Suppressor macrophage treated with lipopolysaccharide for 4 hours (primary cell): Measurements from ENCODE around the gene TTLL13.

Experiments
- DNase-seq: peaks from one replicate; pipeline ENCODE4 v3.0.0-alpha.2; 2020

The TTLL13 gene

DNA sequence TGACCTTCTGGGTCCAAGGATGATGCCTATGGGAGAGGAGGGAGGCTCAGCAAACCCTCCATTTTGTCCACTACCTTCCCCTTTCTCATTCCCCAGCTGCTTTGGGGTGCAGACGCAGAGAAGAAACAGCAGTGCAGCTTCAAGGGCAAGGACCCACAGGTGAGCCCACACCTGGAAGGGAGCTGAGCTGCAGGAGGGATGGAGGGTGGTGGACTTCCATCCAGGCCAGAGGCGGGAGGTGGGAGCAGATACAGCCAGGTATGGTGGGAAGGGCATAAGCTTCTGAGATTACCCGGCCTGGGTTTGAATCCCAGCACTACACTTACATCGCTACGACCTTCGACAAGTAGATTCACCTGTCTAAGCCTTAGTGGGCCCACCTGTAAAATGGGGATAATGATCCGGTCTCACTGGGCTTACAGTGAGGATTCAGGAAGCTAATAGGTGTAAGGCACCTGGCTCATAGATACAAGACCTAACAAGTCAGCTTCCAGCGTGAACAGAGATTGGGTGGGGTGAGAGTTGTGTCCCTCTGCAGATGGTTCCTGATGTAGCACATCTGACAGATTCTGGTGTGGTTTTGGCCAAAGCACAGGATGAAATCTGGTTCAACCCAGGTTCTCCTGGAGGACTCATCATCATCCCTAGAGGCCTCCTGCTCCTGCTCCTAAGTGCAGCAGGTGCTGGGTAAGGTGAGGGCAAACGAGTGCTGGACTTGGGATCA is 31.5 kb upstream of the TTLL13 start:
- no peak for DNase-seq

- peak; percentile 65 for DNase-seq
Measured at GRCh38 chr15:90219421-90220141, 29.8 kb upstream of the TTLL13 start.

- peak; percentile 80 for DNase-seq
Measured at GRCh38 chr15:90221246-90221900, 28.0 kb upstream of the TTLL13 start.

DNA sequence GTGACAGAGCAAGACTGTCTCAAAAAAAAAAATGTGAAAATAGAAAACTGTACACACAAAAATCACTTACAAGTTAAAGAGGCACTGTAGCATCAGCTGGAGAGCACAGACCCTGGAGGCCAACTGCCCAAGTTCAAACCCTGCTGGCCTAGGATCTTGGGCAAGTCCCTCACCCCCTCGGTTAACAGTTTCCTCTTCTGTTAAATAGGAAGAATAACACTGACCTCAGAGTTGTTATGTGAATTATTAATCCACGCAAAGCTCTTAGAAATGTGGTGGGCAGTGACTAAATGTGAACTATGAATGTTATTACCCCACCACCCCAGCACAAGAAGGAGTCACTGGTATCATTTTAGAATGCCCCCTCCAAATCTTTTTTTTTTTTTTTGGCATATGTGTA is 26.8 kb upstream of the TTLL13 start:
- no peak for DNase-seq

DNA sequence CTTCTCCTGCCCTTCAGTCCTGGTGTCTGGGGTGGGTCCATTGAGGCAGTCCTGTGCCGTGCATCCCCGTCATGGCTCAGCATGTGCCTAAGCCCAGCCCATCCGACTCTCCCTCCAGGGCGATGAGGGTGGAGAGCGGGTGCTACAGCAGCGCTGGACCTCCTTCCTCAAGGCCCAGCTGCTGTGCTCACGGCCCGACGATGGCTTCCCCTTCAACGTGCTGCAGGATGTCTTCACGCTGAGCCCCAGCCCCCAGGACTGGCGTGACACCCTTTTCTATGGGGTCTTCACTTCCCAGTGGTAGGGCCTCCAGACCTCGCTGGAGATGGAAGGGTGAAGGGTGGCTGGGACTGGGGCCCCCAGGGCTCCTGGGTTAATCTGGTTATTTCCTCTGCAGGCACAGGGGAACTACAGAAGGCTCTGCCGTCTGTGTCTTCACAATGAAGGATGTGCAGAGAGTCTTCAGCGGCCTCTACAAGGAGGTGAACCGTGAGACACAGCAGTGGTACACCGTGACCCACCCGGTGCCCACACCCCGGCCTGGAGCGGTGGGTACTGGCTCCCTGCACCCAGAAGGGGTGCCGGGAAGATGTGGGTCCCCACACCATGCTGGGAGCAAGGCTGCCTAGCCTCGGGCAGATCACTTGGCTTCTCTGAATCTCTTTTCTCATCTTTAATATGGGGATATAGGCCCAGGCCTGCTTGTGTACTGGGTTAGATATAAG is 25.8 kb upstream of the TTLL13 start:
- DNase-seq, result no peak

GRCh38 chr15:90225047-90225446 is 24.3 kb upstream of the TTLL13 start:
- DNase-seq, result no peak

DNA sequence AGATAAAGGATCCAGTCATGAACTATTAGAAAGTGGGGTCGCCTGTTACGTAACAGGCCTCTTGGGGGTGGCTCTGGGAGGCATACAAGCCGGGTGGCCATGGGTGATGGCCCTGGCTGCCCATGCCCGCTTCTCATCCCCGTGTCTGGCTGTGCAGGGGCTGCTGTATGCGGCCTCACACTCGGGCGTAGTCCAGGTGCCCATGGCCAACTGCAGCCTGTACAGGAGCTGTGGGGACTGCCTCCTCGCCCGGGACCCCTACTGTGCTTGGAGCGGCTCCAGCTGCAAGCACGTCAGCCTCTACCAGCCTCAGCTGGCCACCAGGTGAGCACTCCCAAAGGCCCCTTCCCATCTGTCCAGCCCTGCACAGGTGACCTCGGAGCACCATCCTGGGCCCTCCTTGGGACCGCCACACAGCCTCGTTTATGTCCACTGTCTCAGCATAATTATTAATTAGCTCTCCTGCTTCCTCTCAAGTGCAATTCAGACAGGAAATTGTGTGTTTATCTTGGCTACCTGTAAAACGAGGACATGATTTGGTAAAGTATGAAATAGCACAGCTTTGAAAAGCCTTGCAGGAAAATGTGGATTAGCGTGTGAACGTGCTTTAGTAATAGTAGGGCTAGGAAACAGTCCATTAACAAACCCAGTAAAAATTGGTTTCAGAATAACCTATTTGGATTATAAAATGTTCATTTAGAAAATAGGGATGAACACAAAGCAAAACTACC is 23.7 kb upstream of the TTLL13 start:
- DNase-seq, result no peak

- no peak for DNase-seq
Measured at GRCh38 chr15:90227336-90227735, 22.0 kb upstream of the TTLL13 start.

DNA sequence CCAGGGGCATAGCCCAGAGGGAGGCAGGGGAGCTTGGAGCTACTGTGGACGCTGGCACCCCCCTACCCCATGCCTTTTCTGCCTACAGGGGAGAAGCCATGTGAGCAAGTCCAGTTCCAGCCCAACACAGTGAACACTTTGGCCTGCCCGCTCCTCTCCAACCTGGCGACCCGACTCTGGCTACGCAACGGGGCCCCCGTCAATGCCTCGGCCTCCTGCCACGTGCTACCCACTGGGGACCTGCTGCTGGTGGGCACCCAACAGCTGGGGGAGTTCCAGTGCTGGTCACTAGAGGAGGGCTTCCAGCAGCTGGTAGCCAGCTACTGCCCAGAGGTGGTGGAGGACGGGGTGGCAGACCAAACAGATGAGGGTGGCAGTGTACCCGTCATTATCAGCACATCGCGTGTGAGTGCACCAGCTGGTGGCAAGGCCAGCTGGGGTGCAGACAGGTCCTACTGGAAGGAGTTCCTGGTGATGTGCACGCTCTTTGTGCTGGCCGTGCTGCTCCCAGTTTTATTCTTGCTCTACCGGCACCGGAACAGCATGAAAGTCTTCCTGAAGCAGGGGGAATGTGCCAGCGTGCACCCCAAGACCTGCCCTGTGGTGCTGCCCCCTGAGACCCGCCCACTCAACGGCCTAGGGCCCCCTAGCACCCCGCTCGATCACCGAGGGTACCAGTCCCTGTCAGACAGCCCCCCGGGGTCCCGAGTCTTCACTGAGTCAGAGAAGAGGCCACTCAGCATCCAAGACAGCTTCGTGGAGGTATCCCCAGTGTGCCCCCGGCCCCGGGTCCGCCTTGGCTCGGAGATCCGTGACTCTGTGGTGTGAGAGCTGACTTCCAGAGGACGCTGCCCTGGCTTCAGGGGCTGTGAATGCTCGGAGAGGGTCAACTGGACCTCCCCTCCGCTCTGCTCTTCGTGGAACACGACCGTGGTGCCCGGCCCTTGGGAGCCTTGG is 21.3 kb upstream of the TTLL13 start:
- DNase-seq, result no peak

DNA sequence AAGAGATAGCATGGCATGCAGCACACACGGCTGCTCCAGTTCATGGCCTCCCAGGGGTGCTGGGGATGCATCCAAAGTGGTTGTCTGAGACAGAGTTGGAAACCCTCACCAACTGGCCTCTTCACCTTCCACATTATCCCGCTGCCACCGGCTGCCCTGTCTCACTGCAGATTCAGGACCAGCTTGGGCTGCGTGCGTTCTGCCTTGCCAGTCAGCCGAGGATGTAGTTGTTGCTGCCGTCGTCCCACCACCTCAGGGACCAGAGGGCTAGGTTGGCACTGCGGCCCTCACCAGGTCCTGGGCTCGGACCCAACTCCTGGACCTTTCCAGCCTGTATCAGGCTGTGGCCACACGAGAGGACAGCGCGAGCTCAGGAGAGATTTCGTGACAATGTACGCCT is 20.4 kb upstream of the TTLL13 start:
- no peak for DNase-seq

DNA sequence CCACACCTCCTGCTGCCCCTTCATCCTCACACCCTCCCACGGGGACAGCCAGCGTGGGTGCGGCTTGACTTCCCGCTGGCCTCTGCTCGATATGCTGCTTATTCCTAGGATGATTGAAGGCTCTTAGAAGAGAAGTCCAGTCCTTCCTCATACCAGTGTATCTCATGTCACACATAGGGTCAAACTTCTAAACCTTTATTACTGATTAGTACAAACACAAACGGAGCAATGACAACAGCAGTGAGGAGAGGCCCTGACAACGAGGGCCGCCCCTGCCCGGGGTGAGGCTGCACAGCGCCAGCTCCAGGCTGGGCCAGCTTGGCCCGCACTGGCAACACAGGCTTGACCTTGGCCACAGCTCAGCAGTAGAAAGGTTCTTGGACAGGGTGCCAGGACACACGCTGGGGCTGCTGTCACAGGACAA is 19.3 kb upstream of the TTLL13 start:
- DNase-seq, result no peak

DNA sequence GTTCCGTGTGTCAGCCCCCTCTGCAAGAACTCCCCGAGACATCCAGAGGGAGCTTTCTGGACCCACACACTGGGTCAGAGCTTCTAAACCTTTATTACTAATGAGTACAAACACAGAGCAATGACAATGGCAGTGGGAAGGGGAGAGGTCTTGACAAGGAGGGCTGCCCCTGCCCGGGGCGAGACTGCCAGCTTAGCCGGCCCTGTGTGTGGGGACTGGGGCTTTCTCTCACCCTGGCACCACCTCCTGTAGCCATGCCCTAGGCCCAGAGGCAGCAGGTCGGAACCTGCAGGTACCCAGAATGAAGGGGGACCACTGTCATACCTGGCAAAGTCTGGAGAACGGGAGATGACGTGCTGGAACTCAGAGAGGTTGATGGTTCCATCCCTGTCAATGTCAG is 18.7 kb upstream of the TTLL13 start:
- no peak for DNase-seq

- DNase-seq, result peak; percentile 82
Measured at GRCh38 chr15:90231028-90232017, 18.0 kb upstream of the TTLL13 start.

DNA sequence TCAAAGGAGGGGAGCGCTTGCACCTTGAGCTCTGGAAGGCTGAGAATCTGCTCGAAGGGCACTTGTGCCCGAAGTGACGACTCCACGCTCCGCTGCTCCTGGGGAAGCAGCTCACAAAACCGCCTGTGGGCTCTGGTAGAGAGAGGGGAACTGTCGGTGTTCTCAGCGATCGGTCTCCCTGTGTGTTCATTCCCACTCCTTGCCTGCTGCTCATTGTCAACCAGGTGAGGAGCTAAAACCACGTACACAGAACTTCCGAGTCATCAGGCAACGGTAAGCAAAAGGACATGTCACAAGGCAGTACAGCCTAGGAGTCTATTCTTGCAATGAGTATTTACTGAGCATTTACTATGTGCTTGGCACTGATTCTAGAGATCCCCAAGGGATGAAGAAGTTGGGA is 17.2 kb upstream of the TTLL13 start:
- no peak for DNase-seq

GRCh38 chr15:90232941-90233386 is 16.4 kb upstream of the TTLL13 start:
- DNase-seq, result no peak

DNA sequence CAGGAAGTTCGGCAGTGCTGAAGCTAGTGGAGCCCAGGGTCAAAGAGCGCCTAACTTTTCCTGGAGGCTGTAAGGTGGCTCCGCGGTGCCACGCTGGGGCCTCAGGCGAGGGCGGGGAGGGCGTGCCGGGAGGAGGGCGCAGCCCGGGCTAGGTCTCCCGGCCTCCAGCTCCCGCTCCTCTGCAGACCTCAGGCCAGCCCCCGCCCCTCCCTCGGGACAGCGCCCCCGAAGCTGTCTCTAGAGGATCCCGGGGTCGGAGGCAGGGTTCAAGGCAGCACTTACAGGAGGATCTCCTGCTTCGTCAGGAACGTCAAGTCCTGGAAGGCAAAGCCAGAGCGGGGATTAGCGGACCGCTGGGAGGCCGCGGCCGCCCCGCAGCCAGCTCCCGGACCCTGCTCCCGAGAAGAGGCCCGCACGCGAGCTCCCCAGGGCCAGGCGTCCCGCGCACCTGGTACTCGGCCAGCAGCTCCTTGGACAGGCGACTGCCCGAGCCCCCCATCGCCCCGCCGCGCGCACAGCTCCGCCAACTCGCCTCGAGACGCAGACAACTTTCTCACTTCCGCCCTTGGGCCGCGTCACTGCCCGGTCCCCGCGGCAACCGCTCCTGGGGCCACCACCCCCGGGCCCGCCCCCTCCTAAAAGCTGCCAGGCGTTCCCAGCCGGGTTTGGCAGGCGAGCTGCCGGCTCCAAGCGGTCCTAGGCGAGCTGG is 15.8 kb upstream of the TTLL13 start, which contains the start of gene CIB1:
TSS of gene CIB1 (minus strand) at position 555 of the 709 bp plus-strand sequence. CDS start at position 499, 56 bp downstream.
- DNase-seq, result peak; percentile 100

DNA sequence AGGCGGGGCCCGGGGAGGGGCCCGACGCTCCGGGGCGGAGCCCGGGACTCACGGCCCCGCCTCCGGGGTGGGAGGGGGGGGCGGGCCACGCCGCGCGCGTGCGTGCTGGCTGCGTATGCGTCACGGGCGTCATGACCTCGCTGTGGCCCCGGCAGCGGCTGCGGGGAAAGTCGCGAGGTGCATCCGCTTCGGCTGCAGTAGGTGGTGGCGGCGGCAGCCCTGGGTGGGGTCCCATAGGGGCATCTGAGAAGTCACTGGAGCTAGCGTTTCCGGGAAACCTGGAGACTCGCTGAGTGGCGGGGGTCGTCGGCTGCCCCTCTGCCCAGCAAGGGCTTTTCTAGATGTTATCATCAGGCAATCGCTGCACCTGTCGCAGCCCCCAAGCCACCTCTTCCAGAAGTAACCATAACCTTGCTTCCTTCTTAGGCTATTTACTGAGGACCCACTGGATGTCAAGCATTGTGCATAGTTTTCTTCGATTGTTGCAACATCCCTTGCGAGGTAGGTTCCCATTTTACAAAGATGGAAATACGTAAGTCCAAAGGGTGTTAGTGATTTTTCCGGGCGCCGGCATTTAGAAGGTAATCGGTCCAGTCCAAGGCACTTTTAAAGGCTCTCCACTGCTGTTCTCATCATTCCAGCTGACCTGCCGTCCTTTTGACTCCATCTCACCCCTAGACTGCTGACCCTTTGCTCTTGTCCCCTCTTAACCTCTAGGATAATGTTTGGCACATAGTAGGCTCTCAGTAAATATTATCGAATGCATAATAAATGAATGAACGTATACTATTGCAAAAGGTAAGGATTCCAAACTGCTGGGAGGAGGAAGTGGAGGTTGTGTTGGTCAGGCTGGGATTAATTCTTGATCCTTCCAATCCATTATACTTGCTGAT is 15.0 kb upstream of the TTLL13 start, which contains the start of gene GDPGP1:
TSS of gene GDPGP1 (plus strand) at position 114 of the 893 bp plus-strand sequence. CDS start 6,700 bp downstream, outside the sequence.
- DNase-seq, result peak; percentile 21

DNA sequence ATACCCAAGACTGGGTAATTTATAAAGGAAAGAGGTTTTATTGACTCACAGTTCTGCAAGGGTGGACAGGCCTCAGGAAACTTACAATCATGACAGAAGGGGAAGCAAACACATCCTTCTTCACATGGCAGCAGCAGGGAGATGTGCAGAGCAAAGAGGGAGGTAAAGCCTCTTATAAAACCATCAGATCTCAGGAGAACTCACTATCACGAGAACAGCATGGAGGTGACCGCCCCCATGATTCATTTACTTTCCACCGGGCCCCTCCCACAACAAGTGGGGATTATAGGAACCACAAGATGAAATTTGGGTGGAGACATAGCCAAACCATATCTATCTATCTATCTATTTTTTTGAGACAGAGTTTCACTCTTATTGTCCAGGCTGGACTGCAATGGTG is 10.0 kb upstream of the TTLL13 start:
- DNase-seq, result no peak
